Right lobe of liver (tissue), 6 donors: ENCODE data around the gene BUB1B. TPM values are rescaled to one million over a fixed set of nuclear protein-coding genes. Genes with fewer than 3 reads are reported as not detected.
A peak's percentile ranks its signal among the peaks of the same experiment; 100 is the strongest.
"Not testable (repeated sequence)": the region's sequence is repeated elsewhere in the genome, so short reads cannot be mapped to it uniquely, and the experiment has no call there.

Source experiments
- ATAC-seq, 4 donors: fragments of 200-7000 bp; cut with Tn5 transposase; one replicate each; pipeline ENCODE4 v1.9.1; 2020; ENCODE audit warnings: mild to moderate bottlenecking in 4 of 4, moderate library complexity in 4 of 4
- DNase-seq, 3 donors: peaks; one replicate each; pipeline ENCODE4 v3.0.0-alpha.2; 2020
- H3K27ac ChIP-seq, 3 donors: fragments of 200-600 bp; one replicate each; pipeline ENCODE4 v1.8.0; 2022
- H3K27me3 ChIP-seq, 2 donors: fragments of 200-600 bp; one replicate each; pipeline ENCODE4 v1.8.0; 2022
- H3K36me3 ChIP-seq, 4 donors: fragments of 200-600 bp; sonication (generic) in 1 of 4; one replicate each; pipeline versions ENCODE4 v1.5.1 to v1.8.0; 2017 to 2022; ENCODE audit warnings: control low read depth in 1 of 4
- H3K4me1 ChIP-seq, 4 donors: fragments of 200-600 bp; sonication (generic) in 1 of 4; one replicate each; pipeline versions ENCODE4 v1.5.1 to v1.8.0; 2017 to 2022; ENCODE audit warnings: control low read depth in 1 of 4
- H3K4me3 ChIP-seq, 3 donors: fragments of 200-600 bp; one replicate each; pipeline ENCODE4 v1.8.0; 2022
- H3K9me3 ChIP-seq, 4 donors: fragments of 200-600 bp; sonication (generic) in 1 of 4; one replicate each; pipeline versions ENCODE4 v1.5.1 to v1.8.0; 2017 to 2022; ENCODE audit warnings: control low read depth in 1 of 4
- POLR2A ChIP-seq: fragments of 450-650 bp; IDR thresholded peaks from one replicate; pipeline ENCODE4 v1.6.1; 2017; ENCODE audit warnings: antibody characterized with exemption, mild to moderate bottlenecking
- WGBS: methylation state at CpG from one replicate; pipeline ENCODE4 v1.1.6; 2018; ENCODE audit warnings: low coverage, low lambda C conversion rate; ENCODE audit not compliant: insufficient coverage; ENCODE audit errors: missing lambda C conversion rate; 5-methylcytosine and 5-hydroxymethylcytosine counted together
- intact Hi-C, 2 donors: fragments of 100-400 bp; cut with DNase I; formaldehyde crosslinking; loops; one replicate each; pipeline versions ENCODE4 v1.11.2 to v1.14.1; 2022
- total RNA-seq, 6 experiments: library from RNA; depleted of rRNA in 2 of 6; stranded (reverse); fragments of >200 nt in 2 of 6; fragmentation: NEBNext Ultra II Directional in 3 of 6; extraction: Animal tissue kit (Norgen Biotek cat#: 25700) in 3 of 6; gene quantifications; one replicate each; pipeline versions ENCODE4 v1.1.0 to v1.2.4, GENCODE V29; 2016 to 2023
- TF ChIP-seq, protein P1 (sequence below), 4 donors: fragments of 200-600 bp in 3 of 4; fragments of 450-650 bp in 1 of 4; IDR thresholded peaks; one replicate each; pipeline versions ENCODE4 v1.5.1 to v1.8.0; 2016 to 2022; ENCODE audit warnings: antibody characterized with exemption in 4 of 4, mild to moderate bottlenecking in 2 of 4
- donor health status: DM: no; HTN: yes; CAD: no.
- donor health status: DM: no; HTN: no; CAD: no.
- donor health status: DM: no; HTN: no; CAD: no.
- donor health status: DM: no; HTN: yes; CAD: no.
- donor health status: DM: no; HTN: yes; CAD: no.

Gene BUB1B
- total RNA-seq, 6 experiments from 2014 or later, result 0.39 to 1.7 (median 1.2) TPM; not detected in 1

- intact Hi-C loops, H3K9me3 ChIP-seq, H3K4me3 ChIP-seq, H3K4me1 ChIP-seq, ATAC-seq, H3K27me3 ChIP-seq, DNase-seq, H3K36me3 ChIP-seq, H3K27ac ChIP-seq: not testable (repeated sequence)
- 100% methylated on average over 1 of the region's 3 CpGs for WGBS
These were observed 36.5 kb upstream of the BUB1B start for GRCh38 chr15:40124333-40124732.

- H3K4me3 ChIP-seq, H3K9me3 ChIP-seq, DNase-seq, H3K27ac ChIP-seq, H3K36me3 ChIP-seq, H3K4me1 ChIP-seq, intact Hi-C loops, H3K27me3 ChIP-seq: not testable (repeated sequence)
- 87% methylated on average over 4 of the region's 5 CpGs for WGBS
- ATAC-seq, result peak in 1 of 4 donors; percentile 9
These were observed 36.0 kb upstream of the BUB1B start for GRCh38 chr15:40124807-40125285.

GRCh38 chr15:40125950-40126349 is 34.9 kb upstream of the BUB1B start:
- TF ChIP-seq, protein P1, sequence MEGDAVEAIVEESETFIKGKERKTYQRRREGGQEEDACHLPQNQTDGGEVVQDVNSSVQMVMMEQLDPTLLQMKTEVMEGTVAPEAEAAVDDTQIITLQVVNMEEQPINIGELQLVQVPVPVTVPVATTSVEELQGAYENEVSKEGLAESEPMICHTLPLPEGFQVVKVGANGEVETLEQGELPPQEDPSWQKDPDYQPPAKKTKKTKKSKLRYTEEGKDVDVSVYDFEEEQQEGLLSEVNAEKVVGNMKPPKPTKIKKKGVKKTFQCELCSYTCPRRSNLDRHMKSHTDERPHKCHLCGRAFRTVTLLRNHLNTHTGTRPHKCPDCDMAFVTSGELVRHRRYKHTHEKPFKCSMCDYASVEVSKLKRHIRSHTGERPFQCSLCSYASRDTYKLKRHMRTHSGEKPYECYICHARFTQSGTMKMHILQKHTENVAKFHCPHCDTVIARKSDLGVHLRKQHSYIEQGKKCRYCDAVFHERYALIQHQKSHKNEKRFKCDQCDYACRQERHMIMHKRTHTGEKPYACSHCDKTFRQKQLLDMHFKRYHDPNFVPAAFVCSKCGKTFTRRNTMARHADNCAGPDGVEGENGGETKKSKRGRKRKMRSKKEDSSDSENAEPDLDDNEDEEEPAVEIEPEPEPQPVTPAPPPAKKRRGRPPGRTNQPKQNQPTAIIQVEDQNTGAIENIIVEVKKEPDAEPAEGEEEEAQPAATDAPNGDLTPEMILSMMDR (IDR thresholded peaks at IDR 0.05), result no peak
- TF ChIP-seq POLR2A, result no peak
- H3K27me3 ChIP-seq, result no peaks in the 10 kb centered on the region
- DNase-seq (no peak), ATAC-seq (no peak)
- H3K36me3 ChIP-seq, result no peaks in the 10 kb centered on the region
- intact Hi-C loops, result no loop called here
- no peak overlapping the region for H3K4me3 ChIP-seq
- H3K4me1 ChIP-seq, result no peaks in the 10 kb centered on the region
- WGBS, result 86% methylated on average over 7 of the region's 7 CpGs
- no peak overlapping the region for H3K27ac ChIP-seq
- no peaks in the 10 kb centered on the region for H3K9me3 ChIP-seq

GRCh38 chr15:40128766-40129660 is 31.9 kb upstream of the BUB1B start:
- no peak for TF ChIP-seq POLR2A
- TF ChIP-seq, protein P1 (IDR thresholded peaks at IDR 0.05), result no peak
- no peaks in the 10 kb centered on the region for H3K27me3 ChIP-seq
- no peak overlapping the region for H3K27ac ChIP-seq
- H3K9me3 ChIP-seq, result no peaks in the 10 kb centered on the region
- no peak overlapping the region for H3K4me3 ChIP-seq
- DNase-seq (no peak), ATAC-seq (no peak)
- no peaks in the 10 kb centered on the region for H3K4me1 ChIP-seq
- WGBS, result 73% methylated on average over 25 of the region's 27 CpGs
- intact Hi-C loops, result no loop called here
- no peaks in the 10 kb centered on the region for H3K36me3 ChIP-seq

GRCh38 chr15:40130118-40130517 is 30.8 kb upstream of the BUB1B start:
- 83% methylated on average over 5 of the region's 5 CpGs for WGBS
- no peaks in the 10 kb centered on the region for H3K4me1 ChIP-seq
- TF ChIP-seq POLR2A, result no peak
- TF ChIP-seq, protein P1 (IDR thresholded peaks at IDR 0.05), result no peak

More at GRCh38 chr15:40130118-40130517, 30.8 kb upstream of the BUB1B start:
- Histone ChIP-seq H3K4me3 (no peak overlapping the region), H3K27ac (no peak overlapping the region), H3K36me3 (no peaks in the 10 kb centered on the region), H3K9me3 (no peaks in the 10 kb centered on the region), H3K27me3 (no peaks in the 10 kb centered on the region)
- DNase-seq (no peak), ATAC-seq (no peak)
- intact Hi-C loops, result no loop called here
